Immature natural killer cell (primary cell): Measurements from ENCODE around the gene CHMP4B. TPM values are rescaled to one million over a fixed set of nuclear protein-coding genes. Genes with fewer than 3 reads are reported as not detected.
A peak's percentile ranks its signal among the peaks of the same experiment; 100 is the strongest.

Experiments
- DNase-seq, 3 donors: peaks; one replicate each; pipeline ENCODE4 v3.0.0; 2022; ENCODE audit warnings: mixed read lengths in 1 of 3
- H3K27ac Mint-ChIP-seq, 6 donors: one replicate each; pipeline ENCODE4 v1.8.0; 2020; ENCODE audit warnings: mixed read lengths in 6 of 6, mild to moderate bottlenecking in 5 of 6, inconsistent platforms in 4 of 6, moderate library complexity in 3 of 6
- H3K27me3 Mint-ChIP-seq, 3 donors: one replicate each; pipeline ENCODE4 v1.8.0; 2020 to 2021; ENCODE audit warnings: low read depth in 3 of 3, mild to moderate bottlenecking in 3 of 3, mixed read lengths in 3 of 3, moderate library complexity in 3 of 3, inconsistent platforms in 1 of 3
- H3K36me3 Mint-ChIP-seq, 3 donors: one replicate each; pipeline ENCODE4 v1.8.0; 2020; ENCODE audit warnings: mixed read lengths in 3 of 3, inconsistent platforms in 2 of 3, mild to moderate bottlenecking in 2 of 3
- H3K4me1 Mint-ChIP-seq, 2 donors: one replicate each; pipeline ENCODE4 v1.8.0; 2020; ENCODE audit warnings: inconsistent platforms in 2 of 2, mild to moderate bottlenecking in 2 of 2, mixed read lengths in 2 of 2, moderate library complexity in 1 of 2
- H3K4me3 Mint-ChIP-seq, 5 donors: one replicate each; pipeline ENCODE4 v1.8.0; 2020; ENCODE audit warnings: mild to moderate bottlenecking in 5 of 5, mixed read lengths in 5 of 5, inconsistent platforms in 3 of 5, moderate library complexity in 3 of 5
- H3K9me3 Mint-ChIP-seq, 6 donors: one replicate each; pipeline ENCODE4 v1.8.0; 2020; ENCODE audit warnings: mild to moderate bottlenecking in 6 of 6, mixed read lengths in 6 of 6, inconsistent platforms in 4 of 6, moderate library complexity in 3 of 6
- polyA plus RNA-seq, 3 donors: library from polyadenylated mRNA; unstranded; fragments of 300-500 nt; fragmentation: Illumina TruSeq; gene quantifications; one replicate each; pipeline ENCODE4 v1.2.3, GENCODE V29; 2021

The CHMP4B gene
- polyA plus RNA-seq = 1 to 10 TPM; 1.3 to 8.1 (median 3.7) TPM

GRCh38 chr20:33810885-33811775 lies at the start of gene CHMP4B:
CHMP4B (plus strand) TSS chr20:33811348; CDS start chr20:33811469, 121 bp downstream.
- Mint-ChIP-seq H3K9me3 (no peaks in the 10 kb centered on the region), H3K27me3 (peaks cover 0 to 1% (median 0%) of the 10 kb centered on the region in 3 donors), H3K27ac (peak within 1 kb of the TSS; percentile 89 to 98 (median 92)), H3K4me1 (peaks cover 38 to 49% of the 10 kb centered on the region in 2 donors), H3K36me3 (no peaks in the 10 kb centered on the region), H3K4me3 (peak within 1 kb of the TSS; percentile 83 to 96 (median 92))
- DNase-seq = peak; percentile 97

GRCh38 chr20:33761698-33762250 lies 49.4 kb upstream of the CHMP4B start:
- Mint-ChIP-seq H3K36me3 (peaks cover 18 to 37% (median 29%) of the 10 kb centered on the region in 3 donors), H3K27me3 (peaks cover 0 to 1% (median 0%) of the 10 kb centered on the region in 3 donors), H3K27ac (peak overlapping the region in 1 of 6 donors; percentile 39), H3K9me3 (no peaks in the 10 kb centered on the region), H3K4me3 (no peak overlapping the region), H3K4me1 (no peaks in the 10 kb centered on the region)
- no peak for DNase-seq

- no peak overlapping the region for H3K27ac Mint-ChIP-seq
- no peak overlapping the region for H3K4me3 Mint-ChIP-seq
- peaks cover 0 to 1% of the 10 kb centered on the region in 2 donors for H3K4me1 Mint-ChIP-seq
- H3K9me3 Mint-ChIP-seq = no peaks in the 10 kb centered on the region
- peaks cover 0 to 24% (median 24%) of the 10 kb centered on the region in 3 donors for H3K36me3 Mint-ChIP-seq
- H3K27me3 Mint-ChIP-seq = peaks cover 0 to 3% (median 0%) of the 10 kb centered on the region in 3 donors
- DNase-seq = no peak
Observed at GRCh38 chr20:33765099-33765498, 46.0 kb upstream of the CHMP4B start.

GRCh38 chr20:33765592-33765991 lies 45.6 kb upstream of the CHMP4B start:
- Mint-ChIP-seq H3K27me3 (peaks cover 0 to 3% (median 0%) of the 10 kb centered on the region in 3 donors), H3K4me1 (peaks cover 0 to 1% of the 10 kb centered on the region in 2 donors), H3K27ac (no peak overlapping the region), H3K36me3 (peaks cover 0 to 24% (median 24%) of the 10 kb centered on the region in 3 donors), H3K9me3 (no peaks in the 10 kb centered on the region), H3K4me3 (no peak overlapping the region)
- DNase-seq = no peak

GRCh38 chr20:33766686-33767085 lies 44.5 kb upstream of the CHMP4B start:
- Mint-ChIP-seq H3K36me3 (peaks cover 0 to 23% (median 20%) of the 10 kb centered on the region in 3 donors), H3K9me3 (no peaks in the 10 kb centered on the region), H3K27ac (no peak overlapping the region), H3K4me3 (no peak overlapping the region), H3K27me3 (peaks cover 0 to 3% (median 0%) of the 10 kb centered on the region in 3 donors), H3K4me1 (peaks cover 0 to 1% of the 10 kb centered on the region in 2 donors)
- DNase-seq = no peak

GRCh38 chr20:33767777-33768138 lies 43.4 kb upstream of the CHMP4B start:
- no peak for DNase-seq
- H3K4me1 Mint-ChIP-seq = peaks cover 0 to 1% of the 10 kb centered on the region in 2 donors
- H3K27ac Mint-ChIP-seq = no peak overlapping the region
- no peak overlapping the region for H3K4me3 Mint-ChIP-seq
- peaks cover 8 to 24% (median 21%) of the 10 kb centered on the region in 3 donors for H3K36me3 Mint-ChIP-seq
- H3K9me3 Mint-ChIP-seq = no peaks in the 10 kb centered on the region
- peaks cover 0 to 3% (median 0%) of the 10 kb centered on the region in 3 donors for H3K27me3 Mint-ChIP-seq

GRCh38 chr20:33769043-33769442 lies 42.1 kb upstream of the CHMP4B start:
- peaks cover 0 to 1% of the 10 kb centered on the region in 2 donors for H3K4me1 Mint-ChIP-seq
- no peak for DNase-seq
- peaks cover 0 to 3% (median 0%) of the 10 kb centered on the region in 3 donors for H3K27me3 Mint-ChIP-seq
- H3K27ac Mint-ChIP-seq = no peak overlapping the region
- no peaks in the 10 kb centered on the region for H3K9me3 Mint-ChIP-seq
- H3K4me3 Mint-ChIP-seq = no peak overlapping the region
- peaks cover 8 to 21% (median 18%) of the 10 kb centered on the region in 3 donors for H3K36me3 Mint-ChIP-seq

- Mint-ChIP-seq H3K27me3 (peaks cover 0 to 3% (median 0%) of the 10 kb centered on the region in 3 donors), H3K36me3 (peaks cover 8 to 23% (median 21%) of the 10 kb centered on the region in 3 donors), H3K4me1 (peaks cover 0 to 1% of the 10 kb centered on the region in 2 donors), H3K4me3 (no peak overlapping the region), H3K9me3 (no peaks in the 10 kb centered on the region), H3K27ac (no peak overlapping the region)
- DNase-seq = no peak
Observed at GRCh38 chr20:33770005-33770404, 41.1 kb upstream of the CHMP4B start.

GRCh38 chr20:33771938-33772337 lies 39.2 kb upstream of the CHMP4B start:
- no peaks in the 10 kb centered on the region for H3K9me3 Mint-ChIP-seq
- no peak overlapping the region for H3K27ac Mint-ChIP-seq
- H3K27me3 Mint-ChIP-seq = peaks cover 0 to 1% (median 0%) of the 10 kb centered on the region in 3 donors
- no peak for DNase-seq
- peaks cover 8 to 21% (median 18%) of the 10 kb centered on the region in 3 donors for H3K36me3 Mint-ChIP-seq
- no peak overlapping the region for H3K4me3 Mint-ChIP-seq
- H3K4me1 Mint-ChIP-seq = peaks cover 0 to 1% of the 10 kb centered on the region in 2 donors

- no peaks in the 10 kb centered on the region for H3K9me3 Mint-ChIP-seq
- no peaks in the 10 kb centered on the region for H3K27me3 Mint-ChIP-seq
- H3K27ac Mint-ChIP-seq = no peak overlapping the region
- DNase-seq = no peak
- peaks cover 8 to 18% (median 15%) of the 10 kb centered on the region in 3 donors for H3K36me3 Mint-ChIP-seq
- no peak overlapping the region for H3K4me3 Mint-ChIP-seq
- peaks cover 0 to 1% of the 10 kb centered on the region in 2 donors for H3K4me1 Mint-ChIP-seq
Observed at GRCh38 chr20:33772439-33772838, 38.7 kb upstream of the CHMP4B start.

- H3K4me1 Mint-ChIP-seq = peaks cover 0 to 1% of the 10 kb centered on the region in 2 donors
- no peak overlapping the region for H3K27ac Mint-ChIP-seq
- DNase-seq = no peak
- H3K27me3 Mint-ChIP-seq = no peaks in the 10 kb centered on the region
- H3K9me3 Mint-ChIP-seq = no peaks in the 10 kb centered on the region
- no peak overlapping the region for H3K4me3 Mint-ChIP-seq
- peaks cover 8 to 16% (median 13%) of the 10 kb centered on the region in 3 donors for H3K36me3 Mint-ChIP-seq
Observed at GRCh38 chr20:33773412-33774089, 37.6 kb upstream of the CHMP4B start.

GRCh38 chr20:33777816-33778215 lies 33.3 kb upstream of the CHMP4B start:
- H3K27me3 Mint-ChIP-seq = peaks cover 0 to 1% (median 0%) of the 10 kb centered on the region in 3 donors
- H3K27ac Mint-ChIP-seq = no peak overlapping the region
- DNase-seq = no peak
- H3K4me1 Mint-ChIP-seq = peaks cover 0 to 5% of the 10 kb centered on the region in 2 donors
- H3K36me3 Mint-ChIP-seq = peaks cover 4 to 21% (median 6%) of the 10 kb centered on the region in 3 donors
- H3K9me3 Mint-ChIP-seq = no peaks in the 10 kb centered on the region
- no peak overlapping the region for H3K4me3 Mint-ChIP-seq

GRCh38 chr20:33781133-33781532 lies 30.0 kb upstream of the CHMP4B start:
- no peak for DNase-seq
- Mint-ChIP-seq H3K27me3 (peaks cover 0 to 1% (median 0%) of the 10 kb centered on the region in 3 donors), H3K4me1 (peaks cover 0 to 12% of the 10 kb centered on the region in 2 donors), H3K27ac (peak overlapping the region in 1 of 6 donors; percentile 28), H3K4me3 (no peak overlapping the region), H3K36me3 (peaks cover 4 to 19% (median 7%) of the 10 kb centered on the region in 3 donors), H3K9me3 (no peaks in the 10 kb centered on the region)
